SIG-M5 treated with dmso at 0.1 percent for 504 hours (cell line): ENCODE measurements around the gene STRN3.
"Not testable (repeated sequence)": the region's sequence is repeated elsewhere in the genome, so short reads cannot be mapped to it uniquely, and the experiment has no call there.

Source experiments
- DNase-seq: peaks from one replicate; lab custom pipeline; 2025; ENCODE audit not compliant: unreplicated experiment; lab: John Stamatoyannopoulos, UW

The STRN3 gene

DNA sequence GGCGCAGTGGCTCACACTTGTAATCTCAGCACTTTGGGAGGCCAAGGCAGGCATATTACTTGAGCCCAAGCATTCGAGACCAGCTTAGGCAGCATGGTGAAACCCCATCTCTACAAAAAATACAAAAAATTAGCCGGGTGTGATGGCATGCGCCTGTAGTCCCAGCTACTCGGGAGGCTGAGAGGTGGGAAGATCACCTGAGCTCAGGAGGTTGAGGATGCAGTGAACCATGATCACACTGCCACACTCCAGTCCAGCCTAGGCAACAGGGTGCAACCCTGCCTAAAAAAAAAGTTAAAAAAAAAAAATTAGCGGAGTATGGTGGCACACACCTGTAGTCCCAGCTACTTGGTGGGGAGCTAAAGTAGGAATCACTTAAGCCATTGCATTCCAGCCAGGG lies 22.2 kb downstream of the STRN3 start:
- not testable (repeated sequence) for DNase-seq

DNA sequence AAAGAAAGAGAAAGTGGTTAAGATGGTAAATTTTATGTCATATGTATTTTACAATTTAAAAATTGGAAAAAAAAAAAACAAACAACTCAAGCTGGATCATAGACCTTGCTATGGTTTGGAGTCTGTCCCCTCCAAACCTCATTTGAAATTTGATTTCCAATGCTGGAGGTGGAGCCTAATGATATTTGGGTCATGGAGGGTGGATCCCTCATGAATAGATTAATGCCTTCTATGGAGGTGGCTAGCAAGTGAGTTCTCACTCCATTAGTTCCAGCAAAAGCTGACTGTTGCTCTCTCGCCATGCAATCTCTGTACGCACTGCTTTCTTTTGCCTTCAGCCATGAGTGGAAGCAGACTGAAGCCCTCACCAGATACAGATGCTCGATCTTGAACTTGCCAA lies 22.9 kb downstream of the STRN3 start:
- DNase-seq: no peak

DNA sequence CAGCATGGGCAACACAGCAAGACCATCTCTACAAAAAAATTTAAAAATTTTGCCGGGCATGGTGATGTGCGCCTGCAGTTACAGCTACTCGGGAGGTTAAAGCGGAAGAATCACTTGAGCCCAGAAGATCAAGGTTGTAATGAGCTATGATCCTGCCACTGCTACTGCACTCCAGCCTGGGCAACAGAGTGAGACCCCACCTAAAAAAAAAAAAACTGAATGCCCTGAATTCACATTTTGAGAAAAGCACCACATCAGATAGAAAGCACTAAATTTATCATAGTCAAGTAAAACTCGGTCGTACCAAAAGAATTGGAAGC lies 24.9 kb downstream of the STRN3 start:
- no peak for DNase-seq

DNA sequence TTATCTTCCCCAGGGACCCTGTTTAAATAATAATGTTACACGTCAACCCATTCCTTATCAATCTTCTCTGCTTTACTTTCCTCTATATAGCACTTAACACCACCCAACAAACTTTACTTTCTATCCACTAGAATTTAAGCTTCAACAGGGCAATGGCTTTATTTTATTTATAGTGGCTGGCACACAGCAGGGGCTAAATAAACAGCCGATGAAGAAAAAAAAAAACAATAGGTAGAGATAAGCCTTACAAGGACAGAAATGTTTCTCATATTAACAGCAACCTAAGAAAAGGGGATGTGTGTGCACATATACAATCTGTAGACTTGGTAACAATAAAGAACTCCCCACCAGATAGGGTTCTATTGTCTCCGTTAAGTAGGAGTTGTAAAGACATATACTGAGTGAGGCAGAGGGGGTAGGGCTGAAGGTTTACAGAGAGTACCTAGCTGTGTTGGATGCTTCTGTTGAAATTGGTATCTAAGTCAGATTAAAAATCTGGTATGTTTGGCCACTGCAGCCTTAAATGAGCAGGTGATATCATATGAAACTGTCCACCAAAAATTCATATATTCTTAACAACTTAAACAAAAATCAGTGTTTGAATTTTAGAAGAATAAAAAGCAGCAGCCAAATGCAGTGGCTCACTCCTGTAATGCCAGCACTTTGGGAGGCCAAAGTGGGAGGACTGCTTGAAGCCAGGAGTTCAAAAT lies 25.4 kb downstream of the STRN3 start:
- no peak for DNase-seq

DNA sequence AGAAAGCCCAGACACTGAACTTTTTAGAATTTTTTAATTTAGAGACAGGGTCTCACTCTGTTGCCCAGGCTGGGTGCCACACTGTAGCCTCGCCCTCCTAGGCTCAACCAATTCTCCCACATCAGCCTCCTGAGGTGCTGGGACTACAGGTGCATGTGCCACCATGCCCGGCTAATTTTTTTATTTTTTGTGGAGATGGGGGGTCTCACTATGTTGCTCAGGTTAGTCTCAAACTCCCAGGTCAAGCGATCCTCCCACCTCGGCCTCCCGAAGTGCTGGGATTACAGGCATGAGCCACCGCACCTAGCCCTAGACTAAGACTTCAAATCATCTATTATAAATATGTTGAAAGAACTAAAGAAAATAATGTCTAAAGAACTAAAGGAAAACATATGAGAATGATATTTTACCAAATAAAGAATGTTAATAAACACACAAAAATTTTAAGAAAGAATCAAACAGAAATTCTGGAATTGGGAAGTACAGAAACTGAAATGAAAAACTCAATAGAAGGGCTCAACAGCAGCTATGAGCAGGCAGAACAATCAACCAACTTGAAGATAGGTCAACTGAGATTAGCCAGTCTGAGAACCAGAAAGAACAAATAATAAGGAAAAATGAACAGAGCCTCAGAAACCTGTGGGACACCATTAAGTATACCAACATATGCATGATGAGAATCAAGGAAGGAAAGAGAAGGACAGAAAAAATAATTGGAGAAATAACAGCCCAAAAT lies 27.0 kb downstream of the STRN3 start:
- DNase-seq: no peak

DNA sequence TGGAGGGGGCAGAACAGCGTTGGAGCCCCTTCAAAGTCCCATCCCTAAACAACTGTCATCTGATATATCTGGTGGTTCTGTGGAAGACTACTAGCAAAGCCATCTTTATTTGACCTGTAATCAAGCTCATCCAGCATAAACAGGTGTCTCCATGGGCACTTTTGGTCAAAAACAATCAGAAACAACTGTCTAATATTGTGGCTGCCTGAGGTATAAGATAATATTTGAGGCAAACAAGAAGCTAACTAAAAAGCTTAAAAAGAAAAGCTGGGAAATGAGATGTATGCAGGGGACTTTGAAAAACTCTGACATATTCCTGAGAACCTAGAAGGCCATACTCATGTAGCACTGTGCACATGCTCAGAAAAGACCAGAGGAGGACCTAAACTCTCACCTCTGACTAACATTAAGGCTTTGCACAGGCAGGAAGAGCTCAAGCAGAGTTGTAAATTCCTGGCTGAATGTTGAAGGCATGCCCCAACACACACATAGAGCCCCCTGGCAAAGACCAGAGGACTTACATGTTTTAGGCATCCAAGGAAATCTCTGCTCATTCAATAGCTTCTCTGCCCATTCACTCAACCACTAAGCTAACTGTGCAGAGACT lies 28.0 kb downstream of the STRN3 start:
- no peak for DNase-seq

DNA sequence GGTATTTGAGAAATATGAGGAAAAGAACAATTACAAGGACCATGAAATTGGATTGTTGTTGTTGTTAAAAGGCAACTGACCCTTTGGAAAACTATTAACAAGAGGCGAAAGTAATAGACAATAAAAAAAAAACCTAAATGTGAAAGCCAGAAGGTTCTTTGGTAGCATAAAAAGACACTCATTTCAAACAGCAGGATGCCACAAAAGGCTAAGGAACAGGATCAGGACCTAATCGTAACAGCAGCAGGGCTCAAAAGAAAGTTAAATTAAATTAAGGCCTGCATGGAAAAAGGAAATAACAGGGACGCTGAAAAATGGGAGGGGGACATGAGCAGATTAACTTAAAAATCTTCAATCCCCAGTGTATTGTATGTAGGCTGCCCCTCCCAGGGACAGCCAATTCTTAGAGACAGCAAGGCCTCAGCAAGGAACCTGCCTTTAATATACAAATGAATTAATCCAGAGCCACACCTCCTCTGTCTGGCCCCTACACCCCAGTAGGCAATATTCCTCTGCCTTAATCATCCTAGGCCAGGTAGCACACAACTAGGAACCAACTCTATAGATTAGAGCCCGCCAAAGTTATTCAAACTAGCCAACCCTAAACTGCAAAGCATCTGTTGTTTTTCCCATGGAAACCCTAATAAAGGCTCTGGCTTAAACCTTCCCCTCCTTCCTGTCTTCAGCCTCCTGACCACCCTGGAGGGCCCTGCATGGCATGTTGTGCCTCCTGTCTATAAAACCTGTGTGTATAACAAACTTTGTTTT lies 29.1 kb downstream of the STRN3 start:
- no peak for DNase-seq

DNA sequence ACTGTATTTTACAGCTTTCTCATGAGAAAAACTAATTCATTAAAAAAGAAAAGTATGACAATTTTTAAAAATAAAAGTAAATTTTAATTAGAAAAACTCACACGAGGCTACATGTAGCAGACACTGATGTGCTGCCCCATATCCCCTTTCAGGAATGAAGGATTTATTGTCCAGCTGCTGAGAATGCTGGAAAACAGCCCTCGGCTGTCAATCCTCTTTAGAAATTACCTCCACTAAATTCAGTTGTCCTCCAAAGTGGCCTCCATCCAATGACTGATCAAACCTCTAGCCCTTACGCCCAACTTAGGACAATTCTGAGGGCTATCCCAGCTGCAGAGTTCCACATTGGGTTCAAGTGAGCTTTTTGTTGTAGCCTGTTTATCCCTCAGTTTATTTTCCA lies 30.5 kb downstream of the STRN3 start:
- DNase-seq: no peak

DNA sequence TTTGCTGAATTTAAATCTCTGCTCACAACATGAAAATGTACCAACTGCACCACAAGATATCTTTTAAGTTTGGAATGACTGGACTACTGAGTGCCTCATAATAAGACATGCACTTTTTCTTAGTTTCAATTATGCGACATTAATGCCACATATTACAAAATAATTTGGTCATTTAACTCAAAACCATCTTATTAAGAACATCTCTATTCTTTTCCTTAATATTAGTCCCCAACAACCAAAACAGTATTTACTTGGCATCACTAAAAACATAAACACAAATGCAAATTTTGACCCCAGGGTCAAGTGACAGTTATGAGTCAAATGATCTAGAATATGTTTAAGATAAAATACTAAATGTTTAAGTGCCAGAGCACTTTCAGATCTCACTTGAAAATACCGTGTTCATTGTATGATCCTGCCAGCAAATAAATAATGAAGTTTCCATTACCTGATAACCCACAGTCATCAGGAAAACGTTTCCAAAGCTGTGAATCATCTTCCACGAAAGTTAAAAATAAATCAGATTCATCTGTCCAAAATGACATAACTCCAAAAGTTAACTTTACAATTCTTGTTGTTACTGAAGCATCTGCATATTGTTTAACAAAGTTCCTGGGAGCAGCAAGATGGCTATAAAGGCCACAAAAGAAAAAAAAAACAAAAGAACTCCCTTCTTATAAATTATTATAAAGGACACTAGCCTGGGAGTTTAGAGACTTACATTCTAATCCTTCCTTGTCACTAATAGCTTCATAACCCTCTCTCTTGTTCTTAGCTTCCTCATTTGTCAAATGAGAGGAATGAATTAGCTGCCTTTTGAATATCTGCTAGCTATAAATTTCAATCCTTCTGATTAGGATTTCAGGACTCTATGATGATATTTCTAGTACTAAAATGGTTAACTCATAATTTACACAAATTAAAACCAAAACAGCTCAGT lies 31.2 kb downstream of the STRN3 start:
- no peak for DNase-seq

DNA sequence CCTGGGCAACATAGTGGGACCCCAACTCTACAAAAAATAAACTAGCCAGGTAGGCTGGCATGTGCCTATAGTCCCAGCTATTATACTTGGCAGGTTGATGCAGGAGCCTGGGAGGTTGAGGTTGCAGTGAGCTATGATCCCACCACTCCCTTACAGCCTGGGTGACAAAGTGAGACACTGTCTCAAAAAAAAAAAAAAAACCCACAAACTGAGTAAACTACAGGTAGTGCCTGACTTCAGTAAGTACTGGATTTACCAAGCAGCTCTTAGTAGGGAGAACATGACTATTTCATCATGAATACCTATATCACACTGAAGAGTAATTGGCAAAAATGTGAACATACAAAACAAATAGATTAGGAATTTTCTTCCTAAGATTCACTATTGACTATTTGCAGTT lies 33.1 kb downstream of the STRN3 start:
- no peak for DNase-seq

DNA sequence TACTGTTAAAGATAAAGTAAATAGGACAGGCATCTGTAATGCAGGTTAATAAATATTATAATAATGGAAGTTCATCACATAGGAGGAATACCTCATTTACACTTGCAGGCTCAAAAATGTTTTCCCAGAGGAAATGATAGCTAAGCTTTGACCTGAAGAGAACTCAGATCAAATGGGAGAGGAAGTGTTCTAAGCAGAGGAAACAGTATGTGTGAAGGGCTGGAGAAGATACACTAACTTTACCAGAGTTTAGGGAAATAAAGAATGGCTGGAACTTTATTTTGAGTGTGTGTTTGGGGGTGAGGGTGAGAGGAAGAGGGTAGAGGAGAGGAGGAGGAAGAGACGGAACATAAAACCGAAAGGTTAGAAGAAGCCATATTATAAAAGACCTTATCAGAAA lies 34.8 kb downstream of the STRN3 start:
- no peak for DNase-seq

DNA sequence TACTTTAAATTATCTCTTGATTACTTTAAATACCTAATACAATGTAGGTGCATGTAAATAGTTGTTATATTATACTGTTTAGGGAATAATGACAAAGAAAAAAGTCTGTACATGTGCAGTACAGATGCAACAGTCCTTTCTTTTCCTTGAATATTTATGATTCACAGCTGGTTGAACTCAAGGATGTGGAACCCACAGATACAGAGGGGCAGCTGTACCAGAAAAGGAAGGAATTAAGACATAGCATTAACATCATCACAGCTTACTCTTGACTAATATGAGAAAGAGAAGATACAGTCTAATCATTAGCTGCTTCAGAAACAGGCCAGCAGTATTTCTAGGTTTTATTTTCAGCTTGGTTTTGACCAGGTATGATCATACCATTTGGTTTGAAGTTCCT lies 35.4 kb downstream of the STRN3 start:
- DNase-seq: no peak

DNA sequence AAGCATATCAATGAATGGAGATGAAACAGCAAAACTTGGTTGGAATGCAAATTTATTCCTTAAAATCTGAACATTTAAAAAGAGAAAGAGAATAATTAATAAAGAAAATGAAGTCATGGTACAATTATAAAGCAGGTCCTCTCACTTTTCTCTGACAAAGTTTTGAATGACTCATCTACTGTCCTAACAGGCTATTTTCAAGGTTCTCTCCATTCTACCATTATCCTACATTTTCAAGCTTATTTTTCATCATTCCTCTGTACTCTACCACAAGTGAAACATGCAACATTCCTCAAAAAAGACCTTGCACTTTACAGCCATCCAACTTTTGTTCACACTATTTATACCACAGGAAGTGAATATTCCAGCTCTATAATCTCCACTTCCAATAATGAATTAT lies 37.7 kb downstream of the STRN3 start:
- no peak for DNase-seq

DNA sequence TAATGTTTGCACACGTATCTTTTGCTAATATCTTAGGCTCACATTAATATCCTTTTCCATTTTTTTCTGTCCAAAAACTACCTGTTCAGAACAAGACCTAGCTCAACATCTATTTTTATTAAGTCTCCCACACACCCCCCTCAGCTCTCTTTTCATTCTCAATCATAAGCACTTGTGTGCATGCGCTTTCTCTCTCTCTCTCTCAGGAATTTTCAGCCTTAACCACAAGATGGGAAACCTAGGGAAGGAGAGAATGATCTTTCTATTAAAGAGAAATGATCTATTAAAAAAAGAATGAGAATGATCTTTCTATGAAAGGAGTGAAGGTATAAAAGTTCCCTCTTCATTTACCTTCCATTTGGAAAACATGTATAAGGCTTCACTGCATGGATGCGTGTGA lies 40.4 kb downstream of the STRN3 start:
- no peak for DNase-seq

DNA sequence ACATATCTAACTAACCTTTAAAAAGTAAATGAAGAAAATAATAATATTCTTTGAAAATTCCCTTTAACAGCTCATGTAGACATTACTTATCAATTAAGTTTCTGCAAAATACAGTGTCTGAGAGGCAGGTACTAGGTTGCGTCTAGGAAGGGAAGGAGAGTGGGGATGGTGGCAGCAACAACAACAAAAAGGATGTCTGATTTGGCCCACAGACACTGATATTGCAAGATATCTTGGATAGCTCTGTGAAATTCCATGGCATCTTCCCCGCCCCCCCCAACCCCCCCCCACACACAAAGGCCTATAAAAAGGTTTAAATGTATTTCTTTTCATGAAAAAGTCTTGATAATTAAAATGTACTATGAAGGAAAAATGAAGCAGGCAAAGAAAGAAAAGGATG lies 42.3 kb downstream of the STRN3 start:
- no peak for DNase-seq

DNA sequence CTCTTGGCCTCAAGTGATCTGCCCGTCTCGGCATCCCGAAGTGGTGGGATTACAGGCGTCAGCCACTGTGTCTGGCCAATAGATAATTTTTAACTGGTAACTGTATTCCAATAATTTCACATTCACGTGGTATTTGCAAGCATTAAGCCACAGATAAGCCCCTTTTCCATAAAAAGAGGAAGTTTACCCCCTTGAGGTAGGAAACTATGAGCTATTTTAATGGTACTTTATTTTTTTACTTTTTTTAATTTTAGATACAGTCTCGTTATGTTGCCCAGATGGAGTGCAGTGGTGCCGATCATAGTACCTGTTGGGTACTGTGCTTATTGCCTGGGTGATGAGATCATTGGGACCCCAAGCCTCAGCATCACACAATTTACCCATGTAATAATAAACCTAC lies 43.6 kb downstream of the STRN3 start:
- no peak for DNase-seq

DNA sequence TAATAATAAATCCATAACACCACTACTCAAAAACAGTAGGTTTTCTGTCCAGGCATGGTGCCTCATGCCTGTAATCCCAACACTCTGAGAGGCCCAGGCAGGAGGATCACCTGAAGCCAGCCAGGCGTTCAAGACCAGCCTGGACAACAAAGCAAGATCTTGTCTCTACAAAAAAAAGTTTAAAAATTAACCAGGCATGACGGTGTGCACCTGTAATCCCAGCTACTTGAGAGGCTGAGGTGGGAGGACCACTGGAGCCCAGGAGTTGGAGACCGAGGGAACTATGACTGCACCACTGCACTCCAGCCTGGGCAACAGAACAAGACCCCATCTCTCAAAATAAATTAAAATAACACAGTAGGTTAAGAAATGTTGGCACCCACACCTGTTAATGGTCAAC lies 45.2 kb downstream of the STRN3 start:
- no peak for DNase-seq

DNA sequence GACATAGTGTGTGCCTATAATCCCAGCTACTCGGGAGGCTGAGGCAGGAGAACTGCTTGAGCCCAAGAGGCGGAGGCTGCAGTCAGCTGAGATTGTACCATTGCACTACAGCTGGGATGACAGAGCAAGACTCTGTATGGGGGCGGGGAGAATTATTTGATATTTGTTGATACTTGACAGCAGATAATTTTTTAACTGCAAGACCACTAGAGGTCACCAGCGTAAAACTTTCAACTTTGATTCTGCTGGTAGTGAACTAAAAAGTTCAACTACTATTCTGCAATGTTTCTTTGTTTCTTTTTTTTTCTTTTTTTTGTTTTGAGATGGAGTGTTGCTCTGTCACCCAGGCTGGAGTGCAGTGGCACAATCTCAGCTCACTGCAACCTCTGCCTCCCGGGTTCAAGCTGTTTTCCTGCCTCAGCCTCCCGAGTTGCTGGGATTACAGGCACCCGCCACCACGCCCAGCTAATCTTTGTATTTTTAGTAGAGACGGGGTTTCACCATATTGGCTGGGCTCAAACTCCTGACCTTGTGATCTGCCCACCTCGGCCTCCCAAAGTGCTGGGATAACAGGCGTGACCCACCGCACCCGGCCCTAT lies 46.0 kb downstream of the STRN3 start:
- DNase-seq: peak; percentile 8

DNA sequence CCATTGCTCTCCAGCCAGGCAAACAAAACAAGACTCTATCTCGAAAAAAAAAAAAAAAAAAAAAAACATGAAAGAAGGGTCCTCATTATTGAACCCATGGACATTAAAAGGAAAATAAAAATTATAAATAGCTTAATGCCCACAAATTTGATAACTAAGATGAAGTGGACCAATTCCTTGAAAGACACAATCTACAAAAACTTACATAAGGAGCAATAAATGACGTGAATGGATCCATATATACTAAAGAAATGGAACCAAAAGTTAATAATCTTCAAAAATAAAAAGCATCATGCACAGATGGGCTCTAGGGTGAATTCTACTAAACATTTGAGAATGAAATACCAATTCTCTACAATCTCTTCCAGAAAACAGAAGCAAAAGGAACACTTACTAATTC lies 48.4 kb downstream of the STRN3 start:
- no peak for DNase-seq

DNA sequence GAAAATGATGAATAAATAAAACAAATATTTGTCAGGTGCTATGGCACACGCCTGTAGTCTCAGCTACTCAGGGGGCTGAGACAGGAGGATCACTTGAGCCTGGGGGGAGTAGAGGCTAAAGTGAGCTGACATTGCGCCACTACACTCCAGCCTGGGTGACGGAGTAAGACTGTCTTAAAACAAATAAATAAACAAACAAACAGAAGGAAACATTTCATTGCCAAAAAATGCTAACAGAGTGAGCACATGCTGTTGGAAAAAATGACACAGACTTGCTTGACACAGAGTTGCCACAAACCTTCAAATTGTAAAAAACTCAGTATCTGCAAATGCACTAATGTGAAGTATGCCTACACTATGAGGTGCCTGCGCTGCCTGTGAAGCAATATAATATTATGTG lies 51.6 kb downstream of the STRN3 start:
- no peak for DNase-seq
